Daoy (cell line): ENCODE results near the gene CFAP58. TPM values are rescaled to one million over a fixed set of nuclear protein-coding genes. Genes with fewer than 3 reads are reported as not detected.

ENCODE experiments used
- DNase-seq: peaks from one replicate; pipeline ENCODE4 v3.0.0-alpha.2; 2015; ENCODE audit warnings: low read depth
- total RNA-seq: library from RNA; depleted of rRNA; stranded (reverse); fragments of >200 nt; shearing (Covaris generic); gene quantifications from 2 replicates; pipeline ENCODE4 v1.2.3, GENCODE V29; 2014

CFAP58 gene
- total RNA-seq, 1 experiment from 2014 or later: 0.06 TPM

DNA sequence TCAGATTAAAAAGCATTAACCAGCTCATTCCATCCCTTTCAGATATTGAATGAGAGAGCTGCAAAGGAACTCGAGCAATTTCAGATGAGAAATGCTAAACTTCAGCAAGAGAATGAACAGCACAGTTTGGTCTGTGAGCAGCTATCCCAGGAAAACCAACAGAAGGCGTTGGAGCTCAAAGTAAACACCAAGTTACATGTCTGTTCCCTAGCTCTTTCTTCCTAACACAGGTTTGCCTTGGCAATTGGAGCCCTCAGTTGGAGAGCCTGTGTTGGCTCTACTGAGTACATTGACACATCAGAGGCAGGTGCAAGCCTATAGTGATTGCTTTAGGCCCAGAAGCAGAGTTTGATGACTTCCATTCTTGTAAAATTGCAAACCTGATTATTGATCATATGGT lies 14.7 kb downstream of the CFAP58 start:
- no peak for DNase-seq

DNA sequence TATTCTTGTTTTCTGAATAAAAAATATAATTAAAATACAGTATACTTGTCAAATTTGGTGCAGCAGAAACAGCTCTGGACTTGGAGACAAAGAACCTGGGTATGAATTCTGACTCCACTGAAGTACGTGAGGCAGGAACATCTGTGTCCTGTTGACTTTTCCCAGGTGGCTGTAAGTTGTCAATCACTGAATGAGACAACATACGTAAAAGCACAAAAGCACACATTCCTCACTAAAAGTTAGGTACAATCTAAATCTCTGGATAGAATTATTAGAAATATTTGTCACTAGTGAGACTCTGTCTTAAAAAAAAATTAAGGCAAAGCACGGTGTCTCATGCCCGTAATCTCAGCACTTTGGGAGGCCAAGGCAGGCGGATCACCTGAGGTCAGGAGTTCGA lies 18.1 kb downstream of the CFAP58 start:
- DNase-seq: no peak

DNA sequence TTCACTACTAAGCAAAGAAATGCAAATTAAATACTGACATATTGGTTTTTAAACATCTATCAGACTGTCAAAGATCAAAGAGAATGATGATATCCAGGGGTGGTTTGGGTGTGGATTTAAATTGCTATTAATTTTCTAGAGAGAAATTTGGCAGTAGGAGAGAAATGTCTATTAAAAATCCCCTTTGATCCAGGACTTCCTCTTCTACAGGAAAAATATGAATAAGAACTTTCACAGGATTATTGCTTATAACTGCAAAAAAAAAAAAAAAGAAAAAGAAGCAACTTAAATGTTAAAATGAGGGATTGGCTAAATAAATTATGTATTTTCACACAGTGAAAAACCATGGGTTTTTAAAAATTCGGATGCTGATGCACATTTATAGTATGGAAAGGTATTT lies 21.0 kb downstream of the CFAP58 start:
- no peak for DNase-seq

DNA sequence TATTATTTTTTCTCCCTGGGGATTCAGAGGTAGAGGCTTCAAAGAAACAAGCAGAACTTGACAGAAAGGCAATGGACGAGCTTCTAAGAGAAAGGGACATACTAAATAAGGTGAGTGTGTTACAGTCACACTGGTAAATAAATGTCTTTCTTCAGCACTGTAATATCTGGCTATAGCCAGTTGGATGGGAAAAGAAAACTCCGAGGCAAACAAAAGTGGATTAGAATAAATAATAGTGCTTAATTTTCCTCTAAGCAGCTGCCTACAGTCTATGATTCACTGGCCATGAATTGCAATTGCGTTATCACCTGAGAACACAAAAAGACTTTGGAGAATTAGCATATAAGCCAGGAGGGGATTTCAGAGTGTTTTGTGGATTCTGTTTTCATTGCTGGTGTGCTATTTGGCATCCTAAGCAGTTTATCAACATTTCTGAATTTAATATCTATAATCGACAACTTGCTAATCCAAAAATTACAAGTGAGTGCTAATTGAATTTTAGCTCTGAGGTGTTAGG lies 23.2 kb downstream of the CFAP58 start:
- DNase-seq: no peak

DNA sequence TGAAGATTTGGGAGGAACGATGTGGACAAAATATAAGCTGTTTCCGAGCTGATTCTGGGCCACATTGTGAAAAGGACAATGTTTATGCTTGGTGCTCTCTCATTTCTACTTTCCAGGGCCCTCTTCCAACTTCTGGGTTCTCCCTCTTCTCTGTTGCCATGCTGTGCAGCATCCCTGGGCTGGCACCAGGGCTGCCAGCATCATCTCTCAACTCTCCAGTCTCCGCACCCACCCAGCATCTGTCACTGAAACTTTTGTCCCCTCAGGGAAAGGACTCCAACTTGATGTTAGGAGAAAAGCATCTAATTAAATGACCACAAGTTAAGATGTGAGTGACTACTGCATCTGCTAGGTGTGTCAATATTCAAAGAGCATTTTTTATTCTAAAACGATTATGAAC lies 26.7 kb downstream of the CFAP58 start:
- DNase-seq: no peak

DNA sequence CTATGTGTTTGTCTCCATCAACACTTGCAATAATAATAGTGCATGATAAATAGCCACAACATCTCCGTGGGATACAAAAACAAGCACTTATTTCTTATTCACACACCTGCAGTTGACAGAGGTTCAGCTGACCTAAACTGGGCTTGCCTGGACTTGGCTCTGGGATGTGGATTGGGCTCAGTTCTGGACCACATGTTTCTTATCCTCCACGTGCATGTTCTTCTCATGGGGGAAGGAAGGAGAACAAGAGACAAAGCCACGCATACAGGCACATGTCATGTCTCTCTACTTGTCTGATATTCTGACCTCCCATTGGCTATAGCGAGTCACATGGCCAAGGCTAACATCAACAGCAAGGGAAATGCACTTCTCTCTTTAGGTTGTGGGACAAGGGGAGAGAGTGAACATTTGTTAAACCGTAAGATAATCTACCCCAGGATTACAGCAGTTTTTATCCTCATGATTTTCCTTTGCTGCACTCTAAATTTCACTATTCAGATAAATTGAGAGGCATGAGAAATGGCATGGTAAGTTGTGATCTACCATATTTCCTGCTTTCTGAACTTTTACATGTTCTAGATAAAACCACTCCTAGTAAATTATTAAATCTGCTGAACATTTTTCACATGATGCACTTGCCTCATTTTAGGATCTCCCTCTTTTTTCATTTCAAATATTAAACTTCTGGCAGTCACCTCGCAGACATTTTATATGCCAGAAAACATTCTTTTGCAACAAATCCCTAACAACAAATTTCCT lies 33.7 kb downstream of the CFAP58 start:
- no peak for DNase-seq

DNA sequence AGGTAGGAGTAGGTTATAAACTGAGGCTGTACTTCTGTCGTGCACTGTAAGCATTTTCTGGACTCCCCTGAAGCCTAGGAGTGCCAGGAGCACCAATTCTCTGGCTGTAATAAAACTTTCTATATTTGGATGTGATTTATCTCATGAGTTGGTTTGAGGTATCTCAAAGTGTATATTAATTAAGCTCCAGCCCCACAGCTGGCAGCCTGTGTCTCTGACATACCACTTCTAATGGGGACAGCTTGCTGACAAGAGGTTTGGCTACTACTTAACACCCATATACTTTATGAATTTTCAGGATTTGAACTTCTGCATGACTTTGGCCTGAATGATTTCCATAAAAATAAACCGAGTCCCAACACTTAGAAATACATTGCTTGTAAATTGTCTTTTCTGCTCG lies 35.2 kb downstream of the CFAP58 start:
- no peak for DNase-seq

DNA sequence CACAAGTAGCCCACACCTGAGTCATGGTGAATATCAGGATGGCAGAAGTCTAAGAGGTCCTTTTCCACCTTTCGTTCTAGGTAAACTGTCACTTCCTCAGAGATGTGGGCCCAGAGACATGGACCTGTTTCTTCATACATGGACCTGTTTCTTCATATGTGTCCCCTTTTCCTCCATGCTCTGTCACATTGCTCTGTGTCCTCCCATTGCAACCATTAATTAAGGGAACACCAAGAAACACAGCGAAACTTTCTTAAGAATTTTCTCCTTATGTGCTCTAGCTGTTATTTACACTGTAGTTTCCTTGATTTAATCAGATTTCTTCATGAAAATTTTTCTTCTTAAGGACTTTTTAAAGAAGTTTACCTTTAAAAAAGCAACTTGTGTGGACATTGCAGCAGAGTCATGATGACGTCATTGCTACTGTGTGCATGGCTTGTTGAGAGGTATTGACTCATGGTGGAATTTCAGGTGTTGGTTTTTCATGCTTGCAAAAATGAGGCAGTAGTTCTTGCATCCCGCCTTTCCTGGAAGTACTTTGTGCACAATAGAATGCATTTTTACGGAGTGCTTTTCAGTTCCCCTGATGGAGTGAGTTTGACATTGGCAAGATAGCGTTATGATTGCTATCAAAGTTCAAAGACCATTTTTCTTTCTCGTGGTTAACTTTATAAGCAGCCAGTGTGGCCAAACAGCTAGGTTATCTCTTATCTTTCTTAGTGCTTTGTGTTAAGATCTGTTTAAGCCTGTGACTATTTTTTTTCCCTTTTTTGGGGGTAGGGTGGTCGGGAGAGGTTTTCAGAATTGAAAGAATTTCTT lies 37.7 kb downstream of the CFAP58 start:
- DNase-seq: peak; percentile 2

DNA sequence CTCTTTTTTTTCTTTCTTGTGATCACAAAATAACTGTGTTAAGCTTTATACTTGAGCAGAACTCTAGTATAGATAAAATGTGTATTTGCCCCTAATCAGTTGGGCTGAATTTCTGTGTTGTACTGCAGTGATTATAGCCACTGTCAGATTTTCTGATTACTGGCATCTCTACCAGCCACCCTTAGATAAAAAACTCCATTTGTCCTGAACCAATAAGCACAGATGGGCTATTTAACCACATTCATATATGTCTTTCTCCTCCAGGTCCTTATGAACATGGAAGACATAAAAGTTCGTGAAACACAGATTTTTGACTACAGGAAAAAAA lies 38.3 kb downstream of the CFAP58 start:
- DNase-seq: no peak

DNA sequence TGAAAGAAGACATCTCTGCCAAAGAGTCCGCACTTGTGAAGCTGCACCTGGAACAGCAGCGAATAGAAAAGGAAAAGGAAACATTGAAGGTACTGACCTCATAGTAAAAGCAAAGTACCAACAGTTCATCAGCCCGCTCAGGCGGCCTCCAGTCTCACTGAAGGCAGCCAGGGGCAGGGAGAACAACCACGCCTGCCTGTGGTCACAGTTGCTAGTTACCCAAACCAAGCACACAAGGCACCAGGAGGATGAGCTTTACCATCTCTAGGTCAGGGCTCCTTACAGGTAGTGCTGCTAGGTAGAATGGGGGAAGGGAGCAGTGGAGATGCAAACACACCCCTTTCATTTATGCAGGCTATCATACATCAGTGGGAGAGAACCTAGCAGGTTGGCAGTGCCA lies 39.8 kb downstream of the CFAP58 start:
- DNase-seq: no peak

DNA sequence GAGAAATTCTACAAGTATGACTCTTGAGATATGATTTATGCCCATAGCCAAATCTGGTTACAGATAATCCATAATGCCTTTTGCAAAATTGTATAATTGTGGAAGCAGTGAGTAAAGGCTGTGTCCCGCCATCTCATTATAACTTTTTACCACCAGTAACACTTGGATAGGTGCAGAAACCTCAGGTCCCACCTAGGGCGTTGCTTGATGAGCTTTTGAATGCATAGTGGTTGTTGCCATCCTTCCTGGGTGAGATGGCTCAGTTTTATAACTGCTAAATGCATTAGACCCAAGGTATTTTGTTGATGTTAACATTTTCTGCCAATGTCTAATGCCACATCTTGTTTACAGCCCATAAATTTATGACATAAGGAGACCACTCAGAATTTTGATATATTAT lies 42.9 kb downstream of the CFAP58 start:
- DNase-seq: no peak

DNA sequence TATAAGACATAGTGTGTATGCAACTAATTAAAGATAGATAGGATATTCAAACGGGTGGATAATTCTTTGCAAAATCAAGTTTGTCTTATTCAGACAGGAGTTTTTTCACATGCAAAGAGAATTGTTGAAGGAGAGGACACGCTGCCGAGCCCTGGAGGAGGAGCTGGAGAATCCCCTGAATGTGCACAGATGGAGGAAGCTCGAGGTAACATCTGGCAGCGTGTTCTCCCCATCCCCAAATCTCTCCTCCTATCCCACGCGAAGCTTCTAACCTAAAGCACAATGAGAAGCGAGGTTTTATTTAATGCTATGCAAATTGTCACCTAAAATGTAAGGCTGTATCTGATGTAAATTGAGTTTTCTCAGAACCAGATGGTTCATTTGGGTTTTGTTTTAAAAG lies 50.0 kb downstream of the CFAP58 start:
- no peak for DNase-seq

DNA sequence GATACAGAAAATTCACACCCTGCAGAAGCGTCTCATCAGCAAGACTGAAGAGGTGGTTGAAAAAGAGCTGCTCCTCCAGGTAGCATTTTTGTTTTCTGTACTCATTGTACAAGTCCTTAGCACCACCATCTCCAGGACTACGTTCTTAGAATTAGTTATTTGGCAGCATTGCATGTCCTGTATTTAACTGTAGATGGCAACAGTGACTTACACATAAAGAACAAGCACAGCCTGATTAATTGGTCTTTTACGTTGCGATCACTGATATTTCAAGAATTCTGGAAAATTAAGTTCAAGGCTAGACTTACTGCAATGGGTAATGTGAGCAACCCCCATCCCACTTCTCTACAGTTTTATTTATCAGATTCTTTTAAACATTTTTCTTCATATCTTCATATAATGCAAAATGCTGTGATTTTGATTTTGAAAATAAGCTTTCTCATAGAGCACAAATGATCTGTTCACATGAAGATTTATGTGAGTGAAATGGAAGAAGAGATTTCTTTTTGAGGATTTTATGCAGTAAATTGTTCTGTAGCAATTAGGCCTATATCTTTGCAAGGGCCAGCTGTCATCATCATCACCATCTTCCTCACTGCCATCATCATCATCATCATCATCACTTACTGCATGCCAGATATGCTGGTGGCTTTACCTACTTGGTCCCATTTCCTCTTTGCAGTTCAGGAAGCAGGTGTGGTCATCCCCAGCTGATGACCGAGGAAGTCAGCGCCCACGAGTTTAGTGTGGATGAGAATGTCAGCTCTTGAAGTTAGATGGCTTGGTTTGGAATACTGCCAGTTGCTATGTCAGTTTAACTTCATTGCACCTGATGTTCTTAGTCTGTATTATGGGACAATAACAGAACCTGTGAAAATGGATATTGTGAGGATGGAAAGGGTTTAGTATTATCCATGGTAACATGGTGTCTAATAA lies 53.4 kb downstream of the CFAP58 start:
- DNase-seq: no peak

DNA sequence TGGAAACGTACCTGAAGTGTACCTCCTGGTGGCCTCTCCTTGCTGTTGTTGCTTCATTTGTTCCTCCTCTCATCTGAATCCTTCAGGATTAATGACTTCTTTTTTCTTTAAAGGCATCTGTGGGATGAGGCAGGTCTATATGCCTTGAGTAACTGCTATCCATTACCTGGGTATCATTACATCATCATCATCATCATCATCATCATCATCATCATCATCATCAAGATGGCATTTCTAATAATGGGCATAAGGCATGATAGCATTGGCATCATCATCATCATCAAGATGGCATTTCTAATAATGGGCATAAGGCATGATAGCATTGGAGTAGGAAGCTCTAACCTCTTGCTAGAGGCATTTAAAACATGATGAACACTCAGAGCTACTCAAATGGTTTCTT lies 59.9 kb downstream of the CFAP58 start:
- DNase-seq: no peak

DNA sequence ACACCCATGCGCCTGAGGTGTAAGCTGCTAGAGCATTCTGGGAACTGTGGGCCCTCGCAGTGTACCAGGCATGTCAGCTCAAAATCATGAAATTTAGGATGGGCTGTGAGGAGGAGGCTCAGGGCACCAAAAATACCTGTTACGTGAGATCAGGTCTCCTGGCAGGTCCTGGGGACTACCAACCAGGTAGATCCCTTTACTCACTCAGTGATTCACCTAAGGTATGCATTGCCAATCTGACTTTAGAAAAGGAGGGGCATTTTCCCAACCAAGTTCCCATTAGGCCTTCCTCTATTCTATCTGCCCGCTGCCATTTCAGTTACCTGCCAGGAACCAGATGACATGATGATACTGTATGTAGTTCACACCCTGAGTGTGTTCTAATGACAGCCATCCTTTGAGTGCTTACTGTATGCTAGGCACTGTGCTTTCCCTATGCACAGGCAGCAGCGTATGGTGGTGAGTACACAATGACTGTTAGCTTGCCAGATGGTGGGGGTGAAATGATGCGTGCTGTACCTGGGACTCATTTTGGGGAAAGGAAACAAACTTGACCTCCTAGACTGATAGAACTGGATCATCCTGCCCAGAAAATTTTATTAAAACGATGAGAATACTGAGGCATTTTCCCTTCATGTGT lies 62.0 kb downstream of the CFAP58 start:
- no peak for DNase-seq

DNA sequence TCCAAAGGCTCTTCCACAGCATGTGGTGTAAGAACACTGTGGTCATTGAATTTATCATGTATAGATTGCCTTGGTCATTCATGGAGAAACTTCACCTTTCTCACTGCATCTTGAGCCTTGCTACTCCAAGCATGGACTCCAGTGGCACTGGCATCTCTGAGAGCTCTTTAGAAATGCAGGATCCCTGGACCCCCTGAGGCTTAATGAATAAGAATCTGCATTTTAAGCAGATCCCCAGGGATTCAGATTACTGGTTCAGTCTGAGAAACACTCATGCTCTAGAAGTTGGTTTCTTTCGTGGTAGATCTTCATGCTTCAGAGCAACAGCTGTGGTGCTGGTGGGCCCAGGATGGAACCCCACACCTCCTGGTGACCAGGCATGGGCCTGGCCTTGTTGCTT lies 63.2 kb downstream of the CFAP58 start:
- no peak for DNase-seq

DNA sequence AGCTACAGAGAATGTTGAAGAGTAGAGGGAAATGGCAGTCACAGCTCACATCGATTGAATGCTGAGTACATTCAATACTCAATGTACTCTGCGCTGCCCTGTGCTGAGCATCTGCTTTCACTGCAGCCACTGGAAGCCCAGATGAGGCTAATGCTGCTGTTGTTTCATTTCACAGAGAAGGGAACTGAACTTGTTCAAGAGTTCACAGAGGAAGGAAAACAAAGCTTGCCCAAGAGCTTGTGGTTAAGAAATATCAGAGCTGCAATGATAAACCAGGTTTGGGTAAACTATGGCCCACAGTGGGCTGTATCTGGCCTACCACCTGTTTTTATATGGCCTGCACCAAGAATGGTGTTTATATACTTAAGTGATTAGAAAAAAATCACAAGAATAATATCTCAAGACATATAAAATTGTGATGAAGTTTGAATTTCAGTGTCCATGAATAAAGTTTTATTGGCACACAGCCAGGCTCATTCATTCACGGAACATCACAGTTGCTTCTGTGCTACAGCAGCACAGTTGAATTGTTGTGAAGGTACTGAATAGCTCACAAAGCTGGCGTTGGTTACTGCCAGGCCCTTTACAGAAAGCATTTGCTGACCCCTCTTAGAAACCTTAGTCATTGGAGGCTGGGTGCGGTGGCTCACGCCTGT lies 64.1 kb downstream of the CFAP58 start:
- no peak for DNase-seq

DNA sequence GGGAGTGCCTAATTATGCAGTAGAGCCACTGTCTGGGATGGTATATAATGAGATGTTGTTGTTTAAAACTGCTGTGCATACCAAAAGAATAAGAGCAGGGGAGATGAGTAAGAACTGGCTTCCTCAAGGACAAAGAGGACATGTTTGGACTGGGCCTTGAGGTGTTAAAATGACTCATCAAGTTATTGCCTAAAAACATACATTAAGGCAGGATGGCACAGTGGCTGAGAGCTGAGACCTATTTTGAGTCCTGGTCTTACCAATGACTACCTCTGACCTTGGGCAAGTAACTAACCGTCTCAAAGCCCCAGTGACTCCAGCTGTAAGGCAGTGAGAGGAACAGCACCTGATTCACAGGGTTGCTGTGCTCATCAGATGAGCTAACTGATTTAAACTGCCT lies 71.1 kb downstream of the CFAP58 start:
- DNase-seq: no peak

DNA sequence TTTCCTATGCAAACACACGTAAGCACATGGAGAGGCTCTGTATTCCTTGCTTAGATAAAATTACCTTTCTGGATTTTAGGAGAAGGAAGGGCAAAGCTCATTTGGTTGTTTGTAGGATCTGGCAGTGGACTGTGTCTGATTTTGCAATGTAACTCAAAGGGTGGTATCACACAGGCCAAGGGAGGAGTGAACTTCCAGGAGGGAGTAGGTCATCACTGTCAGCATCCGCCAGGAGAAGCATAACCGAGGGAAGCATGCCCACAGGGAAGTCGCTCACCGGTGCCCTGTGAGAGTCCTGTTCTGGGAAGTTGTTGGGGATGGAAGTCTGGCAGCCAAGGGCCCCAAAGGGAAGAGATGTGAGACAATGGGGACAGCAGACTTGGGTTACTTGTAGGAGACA lies 74.4 kb downstream of the CFAP58 start:
- no peak for DNase-seq

DNA sequence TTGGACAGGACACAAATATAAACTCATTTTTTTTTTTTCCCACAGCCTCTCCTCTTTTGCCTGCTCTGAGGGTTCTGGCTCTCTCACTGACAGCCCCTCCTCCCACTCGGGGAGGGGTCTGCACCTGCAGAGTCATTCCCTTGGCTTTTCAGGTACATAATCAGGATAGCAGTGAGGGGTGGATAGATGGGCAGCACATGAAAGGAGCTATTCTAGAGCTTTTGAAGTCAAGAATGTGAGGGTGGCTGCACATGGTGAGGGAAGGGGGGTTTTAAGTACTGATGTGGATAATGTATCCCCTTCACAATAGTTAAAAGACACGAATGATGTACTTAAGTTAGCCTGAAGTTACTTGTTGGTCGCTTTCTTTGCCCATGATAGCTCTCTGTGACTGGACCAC lies 76.2 kb downstream of the CFAP58 start:
- DNase-seq: no peak

DNA sequence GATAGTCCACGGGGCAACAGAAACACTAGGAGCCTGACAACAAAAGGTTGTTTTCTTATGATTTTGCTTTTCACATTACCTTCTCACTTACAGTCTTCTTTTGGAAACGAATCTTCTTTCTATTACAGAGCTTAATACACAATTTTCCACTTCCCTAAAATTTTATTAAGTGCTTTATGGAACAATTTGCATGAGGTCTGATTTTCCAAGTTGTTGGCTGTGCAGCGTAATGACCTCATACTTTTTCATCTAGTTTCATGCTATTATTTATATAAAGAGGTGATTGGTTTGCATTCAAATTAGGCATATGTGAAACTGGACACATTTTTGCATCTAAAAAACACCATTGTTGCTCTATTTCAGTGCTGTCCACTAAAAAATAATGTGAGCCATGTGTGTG lies 76.7 kb downstream of the CFAP58 start:
- DNase-seq: no peak
